Stimulated activated naive CD8-positive, alpha-beta T cell treated with anti-CD3 and anti-CD28 coated beads, Interleukin-15, amount 100 ng/mL, for 72 hours (primary cell): ENCODE results near the gene DRAM1.
A peak's percentile ranks its signal among the peaks of the same experiment; 100 is the strongest.

Experiments used
- ATAC-seq: fragments of 150-1000 bp; cut with Tn5 transposase; 2 replicates; pipeline ENCODE4 v1.10.0; 2021; ENCODE audit warnings: mild to moderate bottlenecking, moderate library complexity
- DNase-seq, 2 donors: peaks; one replicate each; pipeline ENCODE4 v3.0.0; 2021 to 2022
- H3K27ac Mint-ChIP-seq, 2 donors: one replicate each; pipeline ENCODE4 v1.8.0; 2022; ENCODE audit warnings: mild to moderate bottlenecking in 2 of 2, mixed read lengths in 2 of 2, moderate library complexity in 2 of 2
- H3K27me3 Mint-ChIP-seq: one replicate; pipeline ENCODE4 v1.8.0; 2022; ENCODE audit warnings: mixed read lengths
- H3K4me1 Mint-ChIP-seq: one replicate; pipeline ENCODE4 v1.8.0; 2022; ENCODE audit warnings: mild to moderate bottlenecking, mixed read lengths
- H3K4me3 Mint-ChIP-seq, 2 donors: one replicate each; pipeline ENCODE4 v1.8.0; 2022; ENCODE audit warnings: mild to moderate bottlenecking in 2 of 2, mixed read lengths in 2 of 2, moderate library complexity in 1 of 2
- H3K9me3 Mint-ChIP-seq, 2 donors: one replicate each; pipeline ENCODE4 v1.8.0; 2022; ENCODE audit warnings: mixed read lengths in 2 of 2

The DRAM1 gene

GRCh38 chr12:101966496-101966895 is 89.1 kb downstream of the DRAM1 start:
- no peak for DNase-seq
- peaks cover 0 to 7% of the 10 kb centered on the region in 2 donors for H3K9me3 Mint-ChIP-seq
- peaks cover 6% of the 10 kb centered on the region for H3K4me1 Mint-ChIP-seq
- no peak for ATAC-seq
- H3K27me3 Mint-ChIP-seq: peaks cover 4% of the 10 kb centered on the region
- no peak overlapping the region for H3K27ac Mint-ChIP-seq
- H3K4me3 Mint-ChIP-seq: no peak overlapping the region

GRCh38 chr12:101967506-101967905 is 90.1 kb downstream of the DRAM1 start:
- no peak for ATAC-seq

DNA sequence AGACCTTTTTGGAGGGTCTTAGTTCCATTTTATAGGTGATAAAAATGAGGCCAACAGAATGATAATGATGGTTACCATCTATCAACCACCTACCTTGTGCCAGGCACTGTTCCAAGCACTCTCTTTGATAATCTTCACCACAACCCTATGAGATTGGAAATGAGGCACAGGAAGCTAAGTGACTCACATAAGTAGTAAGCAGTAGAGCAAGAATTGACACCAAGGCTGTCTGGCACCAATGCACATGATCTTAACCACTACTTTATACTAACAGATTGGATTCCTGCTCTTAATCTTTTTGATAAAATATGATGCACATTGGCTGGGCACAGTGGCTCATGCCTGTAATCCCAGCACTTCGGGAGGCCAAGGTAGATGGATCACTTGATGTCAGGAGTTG is 91.4 kb downstream of the DRAM1 start:
- H3K27ac Mint-ChIP-seq: peak overlapping the region in 1 of 2 donors; percentile 54
- ATAC-seq (peak; percentile 97), DNase-seq (peak in 1 of 2 donors; percentile 21)
- H3K27me3 Mint-ChIP-seq: peaks cover 8% of the 10 kb centered on the region
- H3K4me3 Mint-ChIP-seq: no peak overlapping the region
- peaks cover 6% of the 10 kb centered on the region for H3K4me1 Mint-ChIP-seq
- H3K9me3 Mint-ChIP-seq: peaks cover 0 to 10% of the 10 kb centered on the region in 2 donors

More at GRCh38 chr12:101967506-101967905, 90.1 kb downstream of the DRAM1 start:
- Mint-ChIP-seq H3K27ac (peak overlapping the region; percentile 42 to 72), H3K27me3 (peaks cover 8% of the 10 kb centered on the region), H3K9me3 (peaks cover 0 to 10% of the 10 kb centered on the region in 2 donors), H3K4me3 (no peak overlapping the region), H3K4me1 (peaks cover 6% of the 10 kb centered on the region)
- no peak for DNase-seq
